Left renal cortex interstitium (tissue), 4 donors: ENCODE data around the gene CEP89. TPM values are rescaled to one million over a fixed set of nuclear protein-coding genes. Genes with fewer than 3 reads are reported as not detected.
"Not testable (repeated sequence)": the region's sequence is repeated elsewhere in the genome, so short reads cannot be mapped to it uniquely, and the experiment has no call there.

ENCODE experiments used
- DNase-seq, 4 donors: peaks; one replicate each; pipeline ENCODE4 v3.0.0-alpha.2; 2013; ENCODE audit warnings: low read depth in 4 of 4, low spot score in 2 of 4, missing footprints in 1 of 4
- polyA plus RNA-seq, 4 donors: library from polyadenylated mRNA; unstranded; fragments of 120-200 nt; gene quantifications; one replicate each; pipeline ENCODE4 v1.2.1, GENCODE V29; 2013; ENCODE audit not compliant: insufficient read length in 4 of 4

The CEP89 gene
- polyA plus RNA-seq, 4 donors: 29.0 to 35.9 (median 32.6) TPM

- DNase-seq: no peak
Observed at GRCh38 chr19:32896516-32897214, 75.1 kb downstream of the CEP89 start.

GRCh38 chr19:32895384-32895783 lies 76.4 kb downstream of the CEP89 start:
- DNase-seq: no peak

GRCh38 chr19:32891609-32892008 lies 80.1 kb downstream of the CEP89 start:
- no peak for DNase-seq

DNA sequence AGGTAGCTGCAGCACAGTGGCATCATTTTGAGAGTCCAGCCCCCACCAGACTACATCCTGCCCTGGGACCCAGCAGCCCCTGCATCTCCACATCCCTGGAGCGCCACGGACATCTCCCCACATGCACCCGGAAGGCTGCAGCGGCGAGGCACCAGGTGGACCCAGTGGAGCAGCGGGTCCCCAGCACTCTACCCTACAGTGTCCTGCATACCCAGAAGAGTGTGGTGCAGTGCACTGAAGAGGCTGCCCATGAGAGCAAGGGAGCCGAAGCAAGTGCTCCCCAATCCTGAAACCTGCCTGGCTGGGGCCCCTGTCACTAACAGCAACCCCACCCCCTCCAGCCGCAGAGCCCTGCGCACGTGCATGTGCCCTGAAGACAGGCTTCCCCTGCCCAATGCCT lies 80.9 kb downstream of the CEP89 start:
- DNase-seq: no peak

DNA sequence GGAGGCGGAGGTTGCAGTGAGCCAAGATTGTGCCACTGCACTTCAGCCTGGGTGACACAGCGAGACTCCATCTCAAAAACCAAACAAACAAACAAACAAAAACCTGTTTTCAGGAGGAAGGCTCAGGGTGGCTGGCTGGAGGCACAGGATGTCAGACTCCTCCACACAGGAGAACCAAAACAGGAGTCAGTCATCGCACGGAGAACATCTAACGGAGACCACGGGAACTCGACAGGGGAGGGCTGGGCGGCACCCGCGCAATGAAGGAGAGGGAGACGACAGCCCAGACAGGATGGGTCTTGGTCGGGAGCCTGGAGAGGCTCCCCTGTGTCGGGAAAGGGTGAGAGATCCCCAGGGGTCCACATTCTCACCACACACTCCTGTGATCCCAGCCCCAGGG lies 81.4 kb downstream of the CEP89 start:
- DNase-seq: no peak

DNA sequence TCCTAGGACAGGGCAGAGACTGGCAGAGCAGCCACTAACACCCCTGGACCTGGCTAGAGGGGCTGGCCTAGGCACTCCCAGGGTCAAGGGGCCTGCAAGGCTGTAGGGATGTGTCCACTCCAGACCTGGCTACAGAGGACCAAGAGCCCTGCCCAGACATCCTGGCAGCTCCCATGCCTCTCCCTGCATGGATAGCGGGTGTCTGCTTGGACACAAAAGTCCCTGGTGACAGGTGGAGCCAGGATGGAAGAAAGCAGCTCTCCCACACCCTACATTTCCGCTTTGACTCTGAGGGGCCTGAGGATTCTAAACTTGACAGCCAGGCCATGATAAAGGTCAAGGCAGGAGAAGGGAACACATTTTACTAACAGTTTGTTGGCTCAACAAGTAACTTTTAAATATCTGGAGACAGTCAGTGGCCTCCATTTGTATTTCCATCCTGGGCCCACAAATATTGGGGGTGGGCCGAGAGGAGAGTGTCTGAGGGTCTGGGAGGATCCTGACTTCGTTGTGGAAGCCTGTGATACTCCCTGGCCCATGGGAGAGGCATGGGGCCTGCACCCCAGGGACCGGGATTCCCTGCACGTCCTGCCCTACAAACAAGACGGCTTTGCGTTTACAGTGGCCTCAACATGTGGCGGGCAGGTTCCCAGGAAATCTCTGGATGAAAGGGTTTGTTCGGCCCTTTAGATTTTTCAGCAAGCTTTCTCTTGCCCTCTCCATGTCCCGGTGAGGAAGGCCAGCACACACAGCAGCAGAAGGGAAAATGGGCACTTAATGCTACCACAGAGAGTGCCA lies 82.4 kb downstream of the CEP89 start:
- DNase-seq: no peak

DNA sequence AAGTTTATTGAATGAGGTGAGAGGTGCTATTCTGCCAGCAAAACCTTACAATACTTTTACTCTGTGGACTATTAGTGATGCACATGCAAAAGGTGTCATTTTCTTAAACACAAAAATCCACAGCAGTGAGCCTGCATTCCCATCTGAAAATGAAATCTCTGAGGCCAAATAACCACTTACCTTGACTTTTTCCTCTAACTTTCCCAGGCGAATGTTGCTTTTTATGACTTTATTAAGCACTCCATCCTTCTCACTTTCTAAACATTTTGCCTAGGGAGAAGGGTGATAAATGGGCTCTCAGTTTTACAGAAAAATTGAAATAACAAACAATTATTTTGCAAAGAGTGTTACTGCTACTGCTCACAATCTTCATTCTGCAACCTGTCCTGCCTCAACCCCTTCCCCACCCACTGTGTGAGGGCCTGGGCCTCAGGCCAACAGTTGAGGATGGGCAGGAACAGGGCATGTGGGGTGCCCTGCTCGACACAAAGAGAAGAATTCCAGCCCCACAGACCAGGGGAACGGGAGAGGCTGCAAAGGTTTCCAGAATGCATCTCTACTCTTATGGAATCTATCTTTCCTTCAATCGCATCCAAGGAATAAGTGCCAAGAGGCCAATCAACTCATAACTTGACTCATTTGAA lies 84.1 kb downstream of the CEP89 start:
- no peak for DNase-seq

DNA sequence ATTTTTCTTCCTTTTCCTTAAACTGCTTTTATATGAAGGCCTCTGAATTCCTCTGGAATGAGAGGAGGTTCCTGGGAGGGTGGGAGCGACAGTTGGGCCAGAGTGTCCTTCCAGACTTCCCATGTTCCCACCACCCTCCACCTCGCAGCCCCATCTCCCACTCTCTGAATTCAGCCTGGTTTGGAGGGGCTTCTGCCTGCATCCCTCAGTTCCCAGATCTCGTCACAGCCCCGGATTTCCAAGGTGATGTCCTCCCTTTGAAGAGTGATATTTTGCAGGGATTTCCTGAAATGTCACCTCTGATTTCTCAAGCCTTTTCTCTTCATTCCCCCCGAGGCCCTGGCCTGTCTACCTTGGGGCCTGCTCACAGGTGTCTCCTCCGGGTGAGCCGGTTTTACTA lies 85.5 kb downstream of the CEP89 start:
- DNase-seq: no peak

DNA sequence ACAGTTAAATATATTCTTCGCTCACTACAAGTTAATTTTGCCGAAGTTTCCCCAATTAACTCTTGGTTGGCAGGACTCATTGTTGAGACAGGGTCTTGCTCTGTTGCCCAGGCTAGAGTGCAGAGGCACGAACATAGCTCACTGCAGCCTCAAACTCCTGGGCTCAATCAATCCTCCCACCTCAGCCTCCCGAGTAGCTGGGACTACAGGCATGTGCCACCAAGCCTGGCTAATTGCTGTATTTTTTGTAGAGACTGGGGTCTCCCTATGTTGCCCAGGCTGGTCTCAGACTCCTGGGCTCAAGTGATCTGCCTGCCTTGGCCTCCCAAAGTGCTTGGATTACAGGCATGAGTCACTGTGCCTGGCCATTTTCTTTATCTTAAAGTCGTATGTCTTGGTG lies 86.5 kb downstream of the CEP89 start:
- not testable (repeated sequence) for DNase-seq

DNA sequence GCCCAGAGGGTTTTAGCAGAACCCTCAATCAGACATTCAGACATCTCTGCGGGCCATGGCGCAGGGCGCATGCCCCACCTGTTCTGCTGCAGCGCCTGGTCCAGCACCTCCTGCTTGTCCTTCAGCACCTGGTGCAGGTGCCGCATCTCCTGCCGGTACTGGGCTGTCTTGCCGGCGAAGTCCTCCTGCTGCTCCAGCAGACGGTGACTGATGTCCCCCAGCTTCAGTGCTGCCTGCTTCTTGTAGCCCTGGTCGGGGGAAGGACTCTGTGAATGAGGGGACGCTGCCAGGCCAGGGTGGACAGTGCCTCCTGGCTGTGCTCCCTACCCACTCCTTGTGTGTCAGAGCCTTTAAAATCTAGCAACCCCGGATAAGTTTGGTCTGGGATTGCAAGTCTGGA lies 90.0 kb downstream of the CEP89 start:
- DNase-seq: no peak

DNA sequence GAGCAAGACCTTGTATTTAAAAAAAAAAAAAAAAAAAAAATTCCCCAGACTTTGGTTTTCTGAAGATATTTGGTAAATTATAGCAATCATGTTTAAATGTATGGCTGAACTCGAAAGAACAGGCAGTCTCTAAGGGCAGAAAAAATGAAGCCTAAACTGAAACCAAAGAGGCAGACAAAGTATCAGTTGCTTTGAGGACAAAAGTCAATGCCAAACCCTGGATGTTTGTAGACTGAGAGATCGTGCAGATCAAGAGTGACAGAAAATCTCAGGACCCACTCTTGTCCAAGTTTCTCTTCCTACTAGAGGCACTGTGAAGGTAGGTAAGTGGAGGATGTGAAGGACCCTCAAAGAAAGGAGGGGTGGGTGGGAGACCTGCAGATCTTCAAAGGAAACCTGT lies 91.1 kb downstream of the CEP89 start:
- no peak for DNase-seq

GRCh38 chr19:32879741-32880140 lies 92.0 kb downstream of the CEP89 start:
- no peak for DNase-seq

DNA sequence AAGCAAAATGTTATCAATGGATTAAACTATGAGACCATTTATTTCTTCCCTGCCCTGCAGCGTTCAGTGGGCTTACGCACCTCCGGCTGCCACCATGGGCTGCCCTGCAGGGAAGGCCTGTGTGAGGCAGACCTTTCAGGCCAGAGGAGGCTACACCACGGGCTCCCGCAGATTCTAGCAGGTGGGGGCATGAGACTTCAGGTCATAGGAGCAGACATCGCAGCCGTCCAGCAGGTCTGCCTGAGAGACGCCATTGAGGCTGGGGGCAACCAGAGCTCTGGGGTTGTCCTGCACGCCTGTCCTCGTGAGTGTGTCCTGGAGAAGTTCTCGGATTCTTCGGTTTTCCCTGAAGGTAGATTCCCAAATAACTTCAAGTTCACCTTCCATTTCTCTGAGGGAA lies 92.8 kb downstream of the CEP89 start:
- no peak for DNase-seq

- DNase-seq: no peak
Observed at GRCh38 chr19:32877977-32878745, 93.6 kb downstream of the CEP89 start.

DNA sequence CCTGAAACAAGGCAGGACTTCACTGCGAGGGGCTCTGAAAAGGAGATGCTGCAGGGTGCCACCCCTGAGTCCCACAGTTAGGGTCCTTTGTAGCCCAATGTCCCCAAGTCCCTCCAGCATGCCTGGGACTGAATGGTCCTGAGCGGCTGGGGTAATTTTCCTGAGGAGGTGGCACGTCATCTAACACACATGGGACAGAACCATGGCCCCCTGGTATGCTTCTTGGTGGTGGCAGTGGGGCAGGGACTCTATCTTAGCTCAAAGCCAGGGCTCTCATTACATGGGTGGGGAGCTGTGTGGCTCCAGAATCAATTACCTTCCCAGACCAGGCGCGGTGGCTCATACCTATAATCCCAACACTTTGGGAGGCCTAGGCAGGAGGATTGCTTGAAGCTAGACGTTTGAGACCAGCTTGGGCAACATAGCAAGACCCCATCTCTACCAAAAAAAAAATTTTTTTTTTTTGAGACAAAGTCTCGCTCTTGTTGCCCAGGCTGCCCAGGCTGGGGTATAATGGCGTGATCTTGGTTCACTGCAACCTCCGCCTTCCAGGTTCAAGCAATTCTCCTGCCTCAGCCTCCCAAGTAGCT lies 94.3 kb downstream of the CEP89 start:
- no peak for DNase-seq

DNA sequence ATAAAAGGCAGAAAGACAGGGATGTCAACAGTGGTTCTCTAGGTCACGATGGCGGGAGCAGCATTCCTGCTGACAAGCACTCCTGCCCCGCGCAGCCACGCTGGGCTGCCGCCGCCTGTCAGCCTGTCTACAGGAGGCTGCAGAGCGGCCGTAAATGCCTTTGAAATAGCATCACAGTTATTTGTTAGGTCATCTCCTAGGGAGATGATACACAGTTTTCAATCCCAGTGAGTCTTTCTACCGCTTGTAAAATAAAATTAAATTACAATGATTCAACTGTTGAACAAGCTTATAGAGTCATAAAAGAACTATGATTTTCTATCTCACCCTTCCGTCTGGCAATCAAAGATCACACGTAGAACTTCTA lies 94.9 kb downstream of the CEP89 start:
- no peak for DNase-seq

- no peak for DNase-seq
Observed at GRCh38 chr19:32876236-32876918, 95.4 kb downstream of the CEP89 start.

GRCh38 chr19:32875428-32875827 lies 96.3 kb downstream of the CEP89 start:
- no peak for DNase-seq

DNA sequence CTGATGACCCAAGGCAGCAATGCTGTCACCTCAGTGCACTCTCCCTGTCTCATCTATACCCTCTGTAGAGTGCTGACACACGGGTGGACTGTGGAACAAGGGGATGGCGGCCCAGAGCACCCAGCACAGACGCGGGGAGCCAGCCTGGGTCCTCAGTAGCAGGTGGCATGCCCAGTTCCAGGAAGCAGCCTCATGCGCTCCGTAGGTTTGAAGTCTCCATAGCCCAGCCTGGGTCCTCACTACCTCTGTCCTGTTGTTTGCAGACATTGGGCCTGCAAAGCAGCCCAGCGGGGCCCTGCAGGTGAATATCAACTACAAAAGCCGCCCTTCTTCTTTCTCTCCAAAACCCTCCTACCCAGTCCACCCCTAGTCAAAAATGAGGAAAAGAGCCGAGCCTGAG lies 97.2 kb downstream of the CEP89 start:
- DNase-seq: no peak
